HG03558 (cell line): ENCODE results near the gene RBM4B.

Source experiments
- ATAC-seq: cut with Tn5 transposase; IDR thresholded peaks from one replicate; pipeline ENCODE4 v1.9.1; 2021; ENCODE audit warnings: moderate number of reproducible peaks; ENCODE audit not compliant: unreplicated experiment; ENCODE audit errors: extremely low read depth

RBM4B gene

GRCh38 chr11:66688561-66689534, 11.2 kb upstream of the RBM4B start:
- no peak for ATAC-seq

GRCh38 chr11:66687831-66688281, 10.2 kb upstream of the RBM4B start:
- no peak for ATAC-seq

- ATAC-seq = no peak
Measured at GRCh38 chr11:66686801-66687750, 9.4 kb upstream of the RBM4B start.

- no peak for ATAC-seq
Measured at GRCh38 chr11:66686100-66686785, 8.6 kb upstream of the RBM4B start.

GRCh38 chr11:66685276-66686099, 7.8 kb upstream of the RBM4B start:
- no peak for ATAC-seq

- no peak for ATAC-seq
Measured at GRCh38 chr11:66684635-66685034, 6.9 kb upstream of the RBM4B start.

- ATAC-seq = no peak
Measured at GRCh38 chr11:66683877-66684276, 6.2 kb upstream of the RBM4B start.

- ATAC-seq = no peak
Measured at GRCh38 chr11:66680966-66681645, 3.4 kb upstream of the RBM4B start.

GRCh38 chr11:66676931-66677598, 622 bp downstream of the RBM4B start:
- ATAC-seq = no peak

GRCh38 chr11:66676282-66676919, 1.3 kb downstream of the RBM4B start:
- no peak for ATAC-seq

- no peak for ATAC-seq
Measured at GRCh38 chr11:66674964-66675602, 2.6 kb downstream of the RBM4B start.

- no peak for ATAC-seq
Measured at GRCh38 chr11:66670816-66671215, 6.9 kb downstream of the RBM4B start.

GRCh38 chr11:66665369-66665768, 12.3 kb downstream of the RBM4B start:
- no peak for ATAC-seq

- no peak for ATAC-seq
Measured at GRCh38 chr11:66663741-66664296, 13.9 kb downstream of the RBM4B start.

GRCh38 chr11:66659763-66660162, 17.9 kb downstream of the RBM4B start:
- no peak for ATAC-seq

- no peak for ATAC-seq
Measured at GRCh38 chr11:66653123-66653522, 24.6 kb downstream of the RBM4B start.

GRCh38 chr11:66652651-66653050, 25.0 kb downstream of the RBM4B start:
- ATAC-seq = no peak
